Heart left ventricle (tissue), 16 donors: ENCODE data around the gene PCMTD2. TPM values are rescaled to one million over a fixed set of nuclear protein-coding genes. Genes with fewer than 3 reads are reported as not detected.
"Not testable (repeated sequence)": the region's sequence is repeated elsewhere in the genome, so short reads cannot be mapped to it uniquely, and the experiment has no call there.

Experiments used
- ATAC-seq, 4 donors: fragments of 200-7000 bp; cut with Tn5 transposase; one replicate each; pipeline ENCODE4 v1.9.1; 2020 to 2022; ENCODE audit warnings: moderate library complexity in 4 of 4, mild to moderate bottlenecking in 3 of 4, moderate number of reproducible peaks in 1 of 4
- DNase-seq, 5 donors: peaks; one replicate each; pipeline ENCODE4 v3.0.0-alpha.2; 2020
- H3K27ac ChIP-seq, 12 donors: fragments of 200-600 bp; sonication (generic) in 4 of 12; one replicate each; pipeline versions ENCODE4 v1.5.0 to v1.8.0; 2016 to 2022; ENCODE audit warnings: mild to moderate bottlenecking in 2 of 12
- H3K27me3 ChIP-seq, 9 donors: fragments of 200-600 bp; sonication (generic) in 2 of 9; one replicate each; pipeline versions ENCODE4 v1.5.1 to v1.8.0; 2016 to 2022; ENCODE audit warnings: mild to moderate bottlenecking in 3 of 9
- H3K36me3 ChIP-seq, 9 donors: fragments of 200-600 bp; sonication (generic) in 2 of 9; one replicate each; pipeline versions ENCODE4 v1.5.0 to v1.8.0; 2018 to 2022; ENCODE audit warnings: mild to moderate bottlenecking in 2 of 9
- H3K4me1 ChIP-seq, 12 donors: fragments of 200-600 bp; sonication (generic) in 4 of 12; one replicate each; pipeline versions ENCODE4 v1.5.0 to v1.8.0; 2016 to 2022; ENCODE audit warnings: mild to moderate bottlenecking in 3 of 12
- H3K4me3 ChIP-seq, 12 donors: fragments of 200-600 bp; sonication (generic) in 4 of 12; one replicate each; pipeline versions ENCODE4 v1.5.0 to v1.8.0; 2017 to 2022; ENCODE audit warnings: mild to moderate bottlenecking in 9 of 12, moderate library complexity in 4 of 12
- H3K9me3 ChIP-seq, 12 donors: fragments of 200-600 bp; sonication (generic) in 4 of 12; one replicate each; pipeline versions ENCODE4 v1.5.0 to v1.8.0; 2016 to 2022; ENCODE audit warnings: mild to moderate bottlenecking in 1 of 12
- WGBS, 4 donors: extraction: QIAGEN DNeasy Blood & Tissue Kit in 2 of 4; methylation state at CpG; one replicate each; pipeline versions ENCODE4 v1.1.5 to v1.1.7; 2013 to 2018; 5-methylcytosine and 5-hydroxymethylcytosine counted together
- intact Hi-C, 10 donors: fragments of 100-400 bp; cut with DNase I; formaldehyde crosslinking; loops; one replicate each; pipeline versions ENCODE4 v1.11.1 to v1.14.2; 2022
- polyA plus RNA-seq, 2 donors: library from polyadenylated mRNA; stranded (reverse); fragments of 200-250 nt; gene quantifications; one replicate each; pipeline ENCODE4 v1.2.3, GENCODE V29; 2013
- total RNA-seq, 9 donors: library from RNA; depleted of rRNA in 2 of 9; stranded (reverse); fragments of >200 nt in 2 of 9; fragmentation: NEBNext Ultra II Directional in 3 of 9; extraction: Animal tissue kit (Norgen Biotek cat#: 25700) in 3 of 9; gene quantifications; one replicate each; pipeline versions ENCODE4 v1.1.0 to v1.2.4, GENCODE V29; 2016 to 2023
- donor health status: ischemic (EF 13 %, LVEDD 7.1; RV severe dilation, severe dysfunction).
- donor health status: healthy with polysubstance abuse.
- donor health status: DM: no; HTN: yes; CAD: no.
- donor health status: DM: no; HTN: no; CAD: no.
- donor health status: ischemic (EF 25% LVEDD 6.9; RV normal size, moderate dysfunction).
- donor health status: ischemic (EF 25% LVEDD 5.7; RV mildly dilated, moderate dysfunction).
- donor health status: healthy.
- donor health status: DM: yes; HTN: yes; CAD: no.
- donor health status: ischemic (EF 35%, LVEDD 5.7; RV mildly dilated, moderate dysfunction).
- donor health status: nonischemic (EF 11% LVEDD 7.7; RV severe dilation, severe dysfunction).
- donor health status: DM: yes; HTN: yes; CAD: no.
- donor health status: PGD.
- donor health status: ischemic (EF 29% LVEDD 5.4; RV normal size, mild dysfunction).
- donor health status: nonischemic (EF 23%, LVEDD 6.1; RV moderate dilation, normal function).

PCMTD2 gene
- total and polyA plus RNA-seq, 11 donors, result 23.9 to 128 (median 59.3) TPM

DNA sequence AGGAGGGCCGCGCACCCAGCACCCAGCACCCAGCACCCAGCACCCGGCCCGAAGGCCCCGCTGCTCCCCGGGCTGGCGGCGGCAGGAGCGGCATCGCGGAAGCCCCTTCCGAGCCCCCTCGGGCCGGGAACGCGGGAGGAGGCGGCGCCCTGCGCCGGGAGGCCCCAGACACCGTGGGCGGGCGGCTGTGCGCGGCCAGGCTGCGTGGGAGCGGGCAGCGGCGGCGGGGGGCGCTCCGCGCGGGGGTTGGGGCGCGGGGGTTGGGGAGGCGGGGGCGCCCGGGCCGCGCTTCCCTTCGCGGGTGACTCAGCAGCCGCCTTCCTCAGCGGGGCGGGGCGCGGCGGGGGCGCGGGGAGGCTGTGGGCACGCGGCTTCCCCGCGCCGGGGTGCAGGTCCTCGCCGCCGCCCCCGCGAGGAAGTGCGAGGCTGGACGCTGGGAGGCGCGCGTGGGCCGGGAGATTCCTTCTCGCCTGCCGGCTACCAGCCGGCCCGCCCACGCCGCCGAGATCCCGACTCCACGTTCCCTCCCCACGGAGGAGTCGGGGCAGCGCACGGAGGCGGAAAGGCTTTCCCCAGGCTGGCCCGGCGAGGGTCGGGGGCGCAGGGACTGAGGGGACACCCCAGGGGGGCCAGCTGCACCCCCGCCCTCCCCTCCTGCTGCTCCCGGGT is 61.0 kb downstream of the PCMTD2 start:
- H3K27ac ChIP-seq, H3K36me3 ChIP-seq, H3K9me3 ChIP-seq, H3K4me1 ChIP-seq, intact Hi-C loops: not testable (repeated sequence)
- H3K4me3 ChIP-seq, result peak overlapping the region in 1 of 12 donors; percentile 21
- 6 to 9% (median 7%) methylated on average over 53 to 85 of the region's 87 CpGs; no CpG with 5 or more reads in 1 of the 4 donors for WGBS, 4 donors
- H3K27me3 ChIP-seq, result peaks cover 0 to 20% (median 6%) of the 10 kb centered on the region in 9 donors
- DNase-seq, result peak in 2 of 5 donors; percentile 38 to 61
- peak in 3 of 4 donors; percentile 51 to 57 (median 52) for ATAC-seq

DNA sequence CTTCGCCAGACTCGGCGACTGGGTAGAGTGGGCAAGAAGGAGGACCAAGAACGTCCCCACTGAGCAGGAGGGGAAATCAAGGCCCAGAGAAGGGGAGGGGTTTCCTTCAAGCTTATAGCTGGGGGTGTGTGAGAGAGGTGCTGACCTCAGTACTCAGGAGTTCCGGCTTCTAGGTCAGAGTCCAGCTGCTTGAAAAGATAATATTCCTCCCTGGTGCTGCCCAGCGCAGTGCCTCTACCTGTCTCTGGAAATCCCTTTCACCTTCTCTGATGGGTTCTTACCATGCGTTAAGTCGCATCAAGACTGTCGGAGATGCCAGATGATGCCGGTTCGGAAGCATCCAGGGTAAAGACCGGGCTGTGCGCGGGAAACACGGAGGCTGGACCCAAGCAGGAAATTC is 61.8 kb downstream of the PCMTD2 start:
- H3K36me3 ChIP-seq, H3K4me1 ChIP-seq, H3K27ac ChIP-seq, DNase-seq, H3K4me3 ChIP-seq, intact Hi-C loops, H3K9me3 ChIP-seq: not testable (repeated sequence)
- H3K27me3 ChIP-seq, result peaks cover 0 to 20% (median 6%) of the 10 kb centered on the region in 9 donors
- WGBS, 4 donors, result 68 to 82% (median 79%) methylated on average over 5 to 11 of the region's 15 CpGs
- peak in 1 of 4 donors; percentile 13 for ATAC-seq

DNA sequence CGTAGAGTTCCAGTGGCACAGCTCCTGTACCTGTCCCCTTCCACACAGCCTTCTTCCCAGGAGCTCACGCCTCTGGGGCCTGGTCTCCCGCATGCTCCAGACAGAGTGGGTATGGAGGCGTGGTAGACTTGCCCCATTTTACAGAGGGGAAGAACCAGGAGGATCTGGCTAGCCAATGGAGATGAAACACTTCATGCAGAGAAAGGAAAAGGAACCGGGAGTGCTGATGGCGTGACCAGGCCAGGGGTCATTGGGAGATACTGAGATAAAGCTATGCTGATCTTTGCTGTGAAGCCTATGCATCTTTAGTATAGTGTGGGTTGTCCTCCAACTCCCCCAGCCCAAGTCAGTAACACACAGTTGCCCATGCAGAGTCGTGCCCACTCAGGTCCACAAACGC is 62.5 kb downstream of the PCMTD2 start:
- intact Hi-C loops, H3K4me3 ChIP-seq, DNase-seq, H3K27ac ChIP-seq, ATAC-seq, H3K4me1 ChIP-seq, H3K9me3 ChIP-seq, H3K36me3 ChIP-seq: not testable (repeated sequence)
- peaks cover 0 to 20% (median 6%) of the 10 kb centered on the region in 9 donors for H3K27me3 ChIP-seq
- WGBS, 4 donors, result 80 to 92% (median 87%) methylated on average over 2 to 8 of the region's 8 CpGs

DNA sequence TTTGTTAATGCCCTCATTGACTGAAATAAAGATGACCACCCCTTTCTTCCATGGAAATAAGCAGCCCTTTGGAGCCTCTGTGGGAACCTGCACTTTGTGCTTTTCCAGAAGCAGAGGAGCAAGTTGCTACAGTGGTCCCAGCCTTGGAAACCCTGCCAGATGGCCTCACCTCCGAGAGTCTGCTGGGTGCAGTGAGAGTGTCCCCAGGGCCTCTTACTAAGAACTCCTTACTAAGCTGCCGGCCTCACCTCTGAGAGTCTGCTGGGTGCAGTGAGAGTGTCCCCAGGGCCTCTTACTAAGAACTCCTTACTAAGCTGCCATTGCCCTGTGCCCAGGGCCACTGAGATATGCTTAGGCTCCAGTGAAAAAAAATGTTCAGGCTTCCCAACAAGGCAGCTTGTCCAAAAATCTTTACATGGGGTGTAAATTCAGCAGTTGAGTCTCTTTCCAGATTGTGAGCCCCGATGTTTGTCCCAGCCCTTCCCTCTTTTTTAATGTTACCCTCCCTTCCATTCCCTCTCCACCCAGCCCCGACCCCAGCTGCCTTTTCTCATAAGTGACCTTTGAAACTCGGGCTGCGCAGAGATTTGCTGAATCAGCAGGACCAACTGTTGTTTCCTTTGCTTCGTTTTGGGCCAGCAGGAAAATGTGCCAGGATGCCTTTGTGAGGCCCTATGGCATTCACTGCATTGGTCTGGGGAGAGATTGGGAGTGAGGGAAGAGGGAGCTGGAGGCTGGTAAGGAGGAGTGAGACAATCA is 66.7 kb downstream of the PCMTD2 start:
- H3K27ac ChIP-seq, H3K9me3 ChIP-seq, H3K4me1 ChIP-seq, H3K4me3 ChIP-seq, intact Hi-C loops, ATAC-seq, H3K36me3 ChIP-seq: not testable (repeated sequence)
- DNase-seq, result peak in 1 of 5 donors; percentile 38
- WGBS, 4 donors, result 56 to 68% (median 64%) methylated on average over 6 to 7 of the region's 7 CpGs
- peaks cover 0 to 12% (median 0%) of the 10 kb centered on the region in 9 donors for H3K27me3 ChIP-seq

Other genes starting within 250 kb of the PCMTD2 start
- gene C20orf204, start 219.6 kb upstream of the PCMTD2 start, total RNA-seq, result 1 to 10 TPM in 1 of 9 donors, under 1 TPM in 8; 0.16 to 1.2 (median 0.56) TPM
- gene C20orf204, start 219.6 kb upstream of the PCMTD2 start, polyA plus RNA-seq, result under 1 TPM; 0.35 to 0.42 TPM
- 10 to 100 TPM; 37.0 to 75.9 (median 50.7) TPM for gene SOX18, start 206.1 kb upstream of the PCMTD2 start, total RNA-seq
- 10 to 100 TPM; 23.5 to 31.1 TPM for gene SOX18, start 206.1 kb upstream of the PCMTD2 start, polyA plus RNA-seq
- 10 to 100 TPM; 19.2 to 52.1 (median 42.9) TPM for gene TCEA2, start 192.6 kb upstream of the PCMTD2 start, total RNA-seq
- gene TCEA2, start 192.6 kb upstream of the PCMTD2 start, polyA plus RNA-seq, result 10 to 100 TPM; 23.6 to 32.9 TPM
- 10 to 100 TPM in 2 of 9 donors, 1 to 10 TPM in 7; 3.2 to 25.6 (median 5.3) TPM for gene RGS19, start 176.2 kb upstream of the PCMTD2 start, total RNA-seq
- gene RGS19, start 176.2 kb upstream of the PCMTD2 start, polyA plus RNA-seq, result 1 to 10 TPM; 3.7 to 6.5 TPM
- gene OPRL1, start 175.7 kb upstream of the PCMTD2 start, total RNA-seq, result 1 to 10 TPM in 3 of 9 donors, under 1 TPM in 6; 0.18 to 1.9 (median 0.67) TPM
- gene OPRL1, start 175.7 kb upstream of the PCMTD2 start, polyA plus RNA-seq, result under 1 TPM; 0.21 to 0.27 TPM
- not detected for gene LKAAEAR1, start 171.3 kb upstream of the PCMTD2 start, total RNA-seq
- not detected for gene LKAAEAR1, start 171.3 kb upstream of the PCMTD2 start, polyA plus RNA-seq
- gene NPBWR2, start 148.2 kb upstream of the PCMTD2 start, total RNA-seq, result not detected
- not detected for gene NPBWR2, start 148.2 kb upstream of the PCMTD2 start, polyA plus RNA-seq
- under 1 TPM in 5 of 9 donors, not detected in 4; 0.07 to 0.23 (median 0.09) TPM for gene MYT1, start 91.3 kb upstream of the PCMTD2 start, total RNA-seq
- under 1 TPM in 1 of 2 donors, not detected in 1; 0.11 TPM for gene MYT1, start 91.3 kb upstream of the PCMTD2 start, polyA plus RNA-seq